T-helper 2 cell treated with Interferon-gamma antibody and Interleukin-4, amounts not matched to agents 5 μg/mL and 100 μg/mL, for 36 hours (primary cell): Measurements from ENCODE around the gene ZNF629.
A peak's percentile ranks its signal among the peaks of the same experiment; 100 is the strongest.

Source experiments
- DNase-seq: peaks from one replicate; pipeline ENCODE4 v3.0.0; 2021; ENCODE audit warnings: low spot score
- H3K27ac Mint-ChIP-seq: one replicate; pipeline ENCODE4 v1.8.0; 2021; ENCODE audit warnings: mild to moderate bottlenecking, mixed read lengths
- H3K27me3 Mint-ChIP-seq: one replicate; pipeline ENCODE4 v1.8.0; 2021; ENCODE audit warnings: low read depth, mixed read lengths
- H3K36me3 Mint-ChIP-seq: one replicate; pipeline ENCODE4 v1.8.0; 2021; ENCODE audit warnings: low read depth, mixed read lengths
- H3K4me1 Mint-ChIP-seq: one replicate; pipeline ENCODE4 v1.8.0; 2021; ENCODE audit warnings: low read depth, mixed read lengths
- H3K4me3 Mint-ChIP-seq: one replicate; pipeline ENCODE4 v1.8.0; 2022; ENCODE audit warnings: mild to moderate bottlenecking, moderate library complexity, mixed read lengths
- H3K9me3 Mint-ChIP-seq: one replicate; pipeline ENCODE4 v1.8.0; 2021; ENCODE audit warnings: mixed read lengths

Gene ZNF629

GRCh38 chr16:30740364-30741251, 46.4 kb downstream of the ZNF629 start:
- no peaks in the 10 kb centered on the region for H3K27me3 Mint-ChIP-seq
- peak overlapping the region; percentile 4 for H3K27ac Mint-ChIP-seq
- DNase-seq, result no peak
- no peaks in the 10 kb centered on the region for H3K9me3 Mint-ChIP-seq
- peaks cover 67% of the 10 kb centered on the region for H3K36me3 Mint-ChIP-seq
- H3K4me1 Mint-ChIP-seq, result no peaks in the 10 kb centered on the region
- H3K4me3 Mint-ChIP-seq, result no peak overlapping the region

- Mint-ChIP-seq H3K4me1 (no peaks in the 10 kb centered on the region), H3K36me3 (peaks cover 66% of the 10 kb centered on the region), H3K27me3 (no peaks in the 10 kb centered on the region), H3K9me3 (no peaks in the 10 kb centered on the region), H3K4me3 (no peak overlapping the region), H3K27ac (no peak overlapping the region)
- no peak for DNase-seq
Measured at GRCh38 chr16:30738984-30739951, 47.7 kb downstream of the ZNF629 start.

- Mint-ChIP-seq H3K27ac (peak overlapping the region; percentile 6), H3K27me3 (no peaks in the 10 kb centered on the region), H3K36me3 (peaks cover 70% of the 10 kb centered on the region), H3K4me3 (no peak overlapping the region), H3K4me1 (no peaks in the 10 kb centered on the region), H3K9me3 (no peaks in the 10 kb centered on the region)
- DNase-seq, result no peak
Measured at GRCh38 chr16:30737794-30738648, 49.0 kb downstream of the ZNF629 start.

GRCh38 chr16:30736995-30737793, 49.8 kb downstream of the ZNF629 start:
- Mint-ChIP-seq H3K4me3 (no peak overlapping the region), H3K4me1 (no peaks in the 10 kb centered on the region), H3K9me3 (no peaks in the 10 kb centered on the region), H3K27me3 (no peaks in the 10 kb centered on the region), H3K36me3 (peaks cover 74% of the 10 kb centered on the region), H3K27ac (peak overlapping the region; percentile 6)
- DNase-seq, result no peak

- peaks cover 58% of the 10 kb centered on the region for H3K36me3 Mint-ChIP-seq
- no peak for DNase-seq
- H3K9me3 Mint-ChIP-seq, result no peaks in the 10 kb centered on the region
- H3K4me1 Mint-ChIP-seq, result peaks cover 3% of the 10 kb centered on the region
- no peak overlapping the region for H3K27ac Mint-ChIP-seq
- no peaks in the 10 kb centered on the region for H3K27me3 Mint-ChIP-seq
- no peak overlapping the region for H3K4me3 Mint-ChIP-seq
Measured at GRCh38 chr16:30731411-30731810, 55.6 kb downstream of the ZNF629 start.

- no peaks in the 10 kb centered on the region for H3K27me3 Mint-ChIP-seq
- no peaks in the 10 kb centered on the region for H3K9me3 Mint-ChIP-seq
- peaks cover 62% of the 10 kb centered on the region for H3K36me3 Mint-ChIP-seq
- DNase-seq, result no peak
- H3K27ac Mint-ChIP-seq, result peak overlapping the region; percentile 6
- H3K4me3 Mint-ChIP-seq, result no peak overlapping the region
- peaks cover 7% of the 10 kb centered on the region for H3K4me1 Mint-ChIP-seq
Measured at GRCh38 chr16:30728899-30729672, 57.9 kb downstream of the ZNF629 start.
